ENCODE measurements around the gene DENND4B.
"Not testable (repeated sequence)": the region's sequence is repeated elsewhere in the genome, so short reads cannot be mapped to it uniquely, and the experiment has no call there.

DENND4B gene

DNA sequence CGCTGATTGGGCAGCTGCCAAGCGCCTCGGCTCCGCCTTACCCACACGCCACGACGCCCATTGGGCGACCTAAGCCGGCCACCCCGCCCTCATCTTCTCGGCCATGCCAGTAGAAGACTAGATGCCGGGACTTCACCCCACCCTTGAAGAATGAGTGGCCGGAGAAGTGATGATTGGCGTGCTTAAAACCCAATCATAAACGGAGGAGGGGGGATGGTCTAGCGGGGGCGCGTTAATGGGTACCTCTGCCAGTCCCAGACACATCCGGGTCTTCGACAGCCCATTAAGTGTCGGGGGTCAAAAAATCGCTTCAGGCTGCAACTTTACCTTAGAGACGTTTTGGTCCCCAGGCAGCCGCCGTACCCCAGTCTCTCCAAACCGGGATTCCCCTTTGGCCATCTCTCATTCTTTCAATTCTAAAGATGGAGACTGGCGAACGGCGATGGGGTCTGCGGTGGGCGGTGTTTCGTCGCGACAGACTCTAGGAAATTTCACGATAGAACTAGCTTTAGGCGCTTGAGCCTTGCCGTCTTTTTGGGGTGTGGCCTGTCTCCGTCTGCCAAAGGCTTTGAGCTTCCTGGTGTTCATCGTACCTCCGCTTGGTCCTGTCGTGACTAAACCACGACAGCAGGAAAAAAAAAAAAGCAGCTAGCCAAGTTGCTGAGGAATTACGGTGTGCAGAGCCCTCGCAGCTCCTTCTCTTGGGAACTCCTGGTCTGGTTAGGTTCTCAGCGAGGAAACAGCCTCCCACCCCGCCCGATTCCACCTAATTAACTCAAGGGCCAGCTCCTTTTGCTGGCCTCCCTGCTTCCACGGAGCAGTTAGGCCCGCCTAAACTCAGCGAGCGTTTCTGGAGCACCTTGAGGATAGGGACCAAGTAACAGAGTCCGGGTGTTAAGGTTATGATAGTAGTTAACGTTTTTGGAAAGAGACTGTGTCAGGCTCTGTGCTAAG is 23.3 kb downstream of the DENND4B start, which contains the start of gene GATAD2B:
GATAD2B (minus strand) TSS at position 1 of the 954 bp plus-strand sequence. CDS start 94,625 bp downstream, outside the sequence.
- DNase-seq, result peak; percentile 100

DNA sequence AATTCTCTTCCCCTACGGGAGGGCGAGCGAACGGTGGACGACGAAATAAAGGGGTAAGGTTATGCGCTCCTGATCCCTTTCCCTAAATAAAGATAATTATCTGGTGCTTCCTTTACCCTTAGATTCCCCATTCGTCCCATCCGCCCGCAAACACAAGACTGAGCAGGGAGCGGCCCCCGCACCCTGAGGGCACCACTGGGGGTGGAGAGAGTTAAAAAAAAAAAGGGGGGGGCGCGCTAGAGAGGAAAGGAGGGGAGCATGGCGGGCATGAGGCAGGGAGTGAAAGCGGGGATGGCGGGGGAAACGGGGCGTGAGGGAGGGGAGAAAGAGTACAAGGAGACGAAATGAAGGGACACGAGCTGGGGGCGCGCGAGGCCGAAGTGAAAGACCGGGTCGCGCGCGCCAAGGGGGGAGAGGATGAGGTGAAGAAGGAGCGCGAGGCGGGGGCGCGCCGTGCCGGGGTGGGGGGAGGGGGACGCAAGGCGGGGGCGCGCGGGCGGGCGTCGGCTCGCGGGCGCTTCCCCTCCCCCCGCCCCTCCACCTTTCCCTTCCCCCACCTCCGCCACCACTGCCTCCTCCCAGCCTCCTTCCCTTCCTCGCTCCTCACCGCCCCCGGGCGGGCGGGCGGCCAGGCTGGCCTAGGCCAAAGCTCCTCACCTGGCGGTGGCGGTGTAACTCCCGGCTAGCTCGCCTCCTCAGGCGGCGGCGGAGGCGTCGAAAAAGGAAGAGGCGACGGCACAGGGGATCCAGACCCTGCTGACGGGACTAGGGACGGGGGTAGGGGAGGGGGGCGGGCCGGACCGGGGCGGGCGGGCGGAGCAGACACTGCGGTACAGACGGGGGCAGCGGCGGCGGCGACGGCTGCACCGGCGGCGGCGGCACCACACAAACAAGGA is 24.2 kb downstream of the DENND4B start:
- no peak for DNase-seq

DNA sequence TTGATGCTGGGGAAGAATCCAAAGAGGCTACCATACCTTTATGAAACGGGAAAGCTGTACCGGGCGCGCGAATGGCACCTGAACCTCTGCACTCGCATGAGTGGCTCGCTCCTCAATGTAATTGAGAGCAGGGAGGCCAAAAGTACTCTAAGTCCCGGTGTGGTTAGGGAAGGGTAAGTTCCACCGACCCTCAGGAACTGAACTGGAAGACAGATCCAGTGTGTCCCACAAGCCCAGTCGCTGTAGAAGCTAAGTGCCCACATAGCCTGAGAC is 24.8 kb downstream of the DENND4B start:
- DNase-seq, result no peak

DNA sequence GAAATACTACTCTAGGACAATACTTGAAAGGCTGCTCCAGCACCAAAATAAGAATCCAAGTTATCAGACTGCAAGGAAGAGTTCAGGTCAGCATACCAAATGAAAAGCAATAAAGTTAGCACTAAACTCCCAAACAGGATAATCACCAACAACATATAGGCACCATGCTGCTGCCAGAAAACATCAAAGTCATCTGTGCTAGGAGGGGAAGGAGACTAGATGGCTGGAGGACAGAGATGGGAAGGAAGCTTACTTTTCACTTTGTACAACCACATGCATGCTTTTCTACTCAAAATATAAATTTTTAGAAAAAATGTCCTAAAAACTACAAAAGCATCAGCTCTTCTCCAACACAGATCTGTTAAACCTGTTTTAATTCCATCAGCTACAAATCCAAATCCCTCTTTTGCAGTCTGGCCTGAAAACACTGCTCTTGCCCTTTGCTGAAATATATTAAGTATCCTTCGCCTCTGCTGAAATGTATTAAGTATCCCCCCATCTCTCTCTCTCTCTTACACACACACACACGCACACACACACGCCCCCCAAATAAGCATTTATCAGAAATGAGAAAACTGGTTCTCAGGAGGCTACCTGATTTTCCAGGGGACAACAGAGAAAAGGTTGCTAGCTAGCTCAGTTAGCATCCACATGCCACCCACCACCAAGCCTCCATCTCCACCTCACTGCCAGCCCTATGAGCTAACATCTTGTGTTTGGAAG is 25.3 kb downstream of the DENND4B start:
- DNase-seq, result no peak

DNA sequence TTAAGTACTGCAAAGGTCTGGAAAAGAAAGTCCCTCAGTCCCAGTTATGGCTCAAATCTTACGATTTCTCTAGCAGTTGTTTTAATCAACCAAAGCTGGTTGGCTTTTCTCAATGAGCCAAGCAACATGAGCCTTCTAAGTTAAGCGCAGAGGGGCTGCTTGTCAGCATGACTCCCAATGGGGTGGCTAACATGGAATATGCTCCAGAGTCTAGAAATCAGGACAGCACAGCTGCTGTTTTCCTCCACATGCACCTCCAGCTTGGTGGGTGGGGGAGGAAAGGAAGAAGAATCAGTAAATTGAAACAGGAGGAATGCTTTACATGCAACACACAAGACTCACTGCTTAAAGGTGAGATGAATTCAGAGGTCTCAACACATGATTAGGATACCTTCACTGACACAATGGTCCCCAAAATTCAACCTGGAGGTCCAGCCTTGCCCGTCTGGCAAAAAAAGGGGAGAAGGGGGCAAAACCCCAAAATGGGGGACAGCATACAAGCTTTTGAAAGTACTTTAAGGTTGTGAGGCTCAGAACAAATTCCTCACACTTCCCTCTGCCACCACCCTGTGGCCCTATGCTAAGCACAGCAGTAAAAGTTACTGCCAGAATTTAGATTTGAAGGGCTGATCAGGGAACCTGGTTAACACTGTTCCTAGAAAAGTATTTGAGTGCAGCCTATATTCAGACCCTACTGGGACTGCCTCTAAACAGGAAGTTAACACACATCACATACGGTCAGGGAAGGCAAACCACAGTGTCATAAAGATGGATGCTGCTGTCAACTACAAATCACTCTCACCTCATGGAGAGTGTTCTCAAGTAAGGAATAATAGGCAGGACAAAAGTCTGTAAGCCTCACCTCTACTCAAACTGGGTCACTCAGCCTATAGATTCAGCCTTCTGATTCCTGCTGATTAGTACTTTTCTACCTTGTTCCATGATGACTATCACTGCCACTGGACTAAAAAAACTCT is 26.4 kb downstream of the DENND4B start:
- peak; percentile 11 to 36 for DNase-seq

DNA sequence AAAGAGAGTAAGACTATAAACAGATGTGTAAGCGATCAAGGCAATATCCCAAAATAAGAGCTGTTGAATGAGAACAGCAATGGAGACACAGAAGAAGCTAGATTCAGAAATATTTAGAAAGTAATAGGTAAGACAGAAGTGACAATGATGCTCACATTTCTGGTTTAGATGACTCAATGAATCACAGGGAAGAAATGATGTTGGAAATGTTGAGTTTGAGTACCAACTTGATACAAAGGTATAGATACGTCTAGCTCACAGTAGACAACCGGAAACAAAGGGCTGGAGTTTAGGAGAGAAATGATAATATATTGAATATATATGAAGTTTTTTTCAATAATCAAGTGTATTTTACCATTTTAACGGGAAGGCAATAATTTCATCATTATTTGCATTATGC is 30.2 kb downstream of the DENND4B start:
- DNase-seq, result no peak

DNA sequence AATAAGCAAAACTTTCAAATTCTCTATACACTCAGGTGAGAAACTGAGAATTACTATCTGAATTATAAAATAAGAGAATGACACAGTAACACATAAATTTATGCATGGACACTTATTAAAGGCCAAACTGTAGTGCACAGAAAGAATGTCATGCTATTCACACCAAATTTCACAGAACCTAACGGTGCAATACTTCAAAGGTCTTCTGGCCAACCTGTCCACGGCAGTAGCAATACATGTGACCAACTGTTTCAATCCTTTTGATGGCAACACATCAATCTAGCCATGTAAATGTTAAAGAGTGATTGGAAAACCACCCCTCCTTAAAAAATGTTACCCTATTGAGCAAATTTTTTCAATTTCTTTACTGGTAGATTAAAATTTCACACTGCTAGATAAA is 34.2 kb downstream of the DENND4B start:
- DNase-seq, result no peak

DNA sequence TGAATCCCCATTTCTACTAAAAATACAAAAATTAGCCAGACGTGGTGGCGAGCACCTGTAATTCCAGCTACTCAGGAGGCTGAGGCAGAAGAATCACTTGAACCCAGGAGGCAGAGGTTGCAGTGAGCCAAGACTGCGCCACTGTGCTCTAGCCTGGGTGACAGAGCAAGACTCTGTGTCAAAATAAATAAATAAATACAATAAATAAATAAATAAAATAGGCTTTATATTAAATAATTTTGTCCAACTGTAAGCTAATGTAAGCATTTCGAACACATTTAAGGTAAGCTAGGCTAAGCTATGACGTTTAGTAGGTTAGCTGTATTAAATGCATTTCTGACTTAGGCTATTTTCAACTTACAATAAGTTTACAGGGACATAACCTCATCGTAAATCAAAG is 36.0 kb downstream of the DENND4B start:
- not testable (repeated sequence) for DNase-seq

DNA sequence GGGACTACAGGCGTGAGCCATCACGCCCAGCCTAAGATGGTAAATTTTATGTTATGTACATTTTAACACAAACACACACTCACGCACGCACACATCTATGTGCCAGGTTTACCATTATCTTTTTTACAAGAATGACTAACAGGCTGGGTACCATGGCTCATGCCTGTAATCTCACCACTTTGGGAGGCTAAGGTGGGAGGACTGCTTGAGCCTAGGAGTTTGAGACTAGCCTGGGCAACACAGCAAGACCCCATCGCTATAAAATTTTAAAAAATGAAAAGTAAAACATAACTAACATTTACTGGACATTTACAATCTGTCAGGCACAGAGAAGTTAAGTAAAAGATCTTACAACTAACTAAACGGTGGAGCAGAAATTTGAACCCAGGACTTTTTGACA is 38.4 kb downstream of the DENND4B start:
- DNase-seq, result no peak

DNA sequence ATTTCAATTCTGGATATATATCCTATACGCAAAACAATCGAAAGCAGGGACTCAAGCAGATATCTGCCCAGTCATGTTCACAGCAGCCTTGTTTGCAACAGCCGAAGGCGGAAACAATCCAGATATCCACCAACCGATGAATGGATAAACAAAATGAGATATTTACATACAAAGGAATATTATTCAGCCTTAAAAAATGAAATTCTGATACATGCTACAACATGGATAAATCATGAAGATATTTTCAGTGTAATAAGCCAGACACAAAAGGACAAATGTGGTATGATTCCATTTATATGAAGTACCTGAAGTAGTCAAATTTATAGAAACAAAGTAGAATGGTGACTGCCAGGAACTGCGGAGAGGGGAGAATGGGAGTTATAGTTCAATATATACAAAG is 39.4 kb downstream of the DENND4B start:
- no peak for DNase-seq

DNA sequence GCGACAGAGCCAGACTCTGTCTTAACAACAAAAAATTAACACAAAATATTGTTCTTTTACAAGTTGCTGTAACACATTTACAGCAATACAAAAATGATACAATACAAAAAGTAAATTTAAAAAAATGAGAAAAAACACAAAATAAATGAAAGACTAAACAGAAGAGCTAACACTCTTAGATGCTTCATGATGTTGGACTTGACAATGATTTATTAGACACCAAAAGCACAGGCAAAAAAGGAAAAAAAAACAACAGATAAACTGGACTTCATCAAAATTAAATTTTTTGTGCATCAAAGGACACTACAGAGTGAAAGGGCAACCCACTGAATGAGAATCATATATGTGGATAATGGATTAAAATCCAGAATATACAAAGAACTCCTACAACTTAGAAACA is 40.1 kb downstream of the DENND4B start:
- DNase-seq, result no peak

DNA sequence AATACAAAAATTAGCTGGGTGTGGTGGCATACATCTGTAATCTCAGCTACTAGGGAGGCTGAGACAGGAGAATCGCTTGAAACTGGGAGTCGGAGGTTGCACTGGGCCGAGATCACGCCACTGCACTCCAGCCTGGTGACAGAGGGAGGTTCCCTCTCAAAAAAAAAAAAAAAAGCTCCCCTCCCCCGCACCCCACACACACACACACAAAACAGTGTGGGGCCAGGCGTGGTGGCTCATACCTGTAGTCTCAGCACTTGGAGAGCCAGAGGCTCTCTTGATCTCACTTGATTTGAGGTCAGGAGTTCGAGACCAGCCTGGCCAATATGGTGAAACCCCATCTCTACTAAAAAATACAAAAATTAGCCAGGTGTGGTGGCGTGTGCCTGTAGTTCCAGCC is 40.6 kb downstream of the DENND4B start:
- DNase-seq, result not testable (repeated sequence)

DNA sequence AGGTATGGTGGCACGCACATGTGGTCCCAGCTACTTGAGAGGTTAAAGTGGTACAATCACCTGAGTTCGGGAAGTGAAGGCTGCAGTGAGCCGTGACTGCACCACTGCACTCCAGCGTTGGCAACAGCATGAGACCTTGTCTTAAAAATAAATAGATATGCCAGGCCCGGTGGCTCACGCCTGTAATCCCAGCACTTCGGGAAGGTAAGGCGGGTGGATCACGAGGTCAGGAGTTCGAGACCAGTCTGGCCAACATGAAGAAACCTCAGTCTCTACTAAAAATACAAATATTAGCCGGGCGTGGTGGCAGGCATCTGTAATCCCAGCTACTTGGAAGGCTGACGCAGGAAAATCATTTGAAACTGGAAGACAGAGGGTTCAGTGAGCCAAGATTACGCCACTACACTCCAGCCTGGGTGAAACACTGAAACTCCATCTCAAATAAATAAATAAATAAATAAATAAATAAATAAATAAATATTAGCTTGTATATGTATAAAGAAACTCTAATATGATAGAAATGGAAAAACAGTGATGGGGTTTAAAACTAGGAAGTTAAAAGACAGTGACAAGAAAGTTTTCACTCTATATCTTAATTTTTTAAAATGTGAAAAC is 42.6 kb downstream of the DENND4B start:
- DNase-seq, result no peak

DNA sequence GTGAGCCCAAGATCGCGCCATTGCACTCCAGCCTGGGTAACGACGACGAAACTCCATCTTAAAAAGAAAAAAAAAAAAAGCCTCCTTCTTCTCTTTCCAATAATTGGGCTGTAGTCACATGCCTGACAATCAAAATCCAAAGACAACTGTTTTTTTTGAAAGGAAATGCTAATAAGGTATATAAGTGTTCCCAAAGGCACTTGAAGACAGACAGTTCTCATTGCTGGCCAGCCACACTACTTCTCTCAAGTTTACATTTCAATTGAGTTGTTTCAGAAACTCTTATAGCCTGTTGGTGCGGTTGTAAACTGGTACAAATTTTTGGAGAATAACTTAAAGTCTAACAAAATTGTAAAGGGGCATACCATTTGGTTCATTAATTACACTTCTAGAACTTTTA is 47.0 kb downstream of the DENND4B start:
- no peak for DNase-seq

DNA sequence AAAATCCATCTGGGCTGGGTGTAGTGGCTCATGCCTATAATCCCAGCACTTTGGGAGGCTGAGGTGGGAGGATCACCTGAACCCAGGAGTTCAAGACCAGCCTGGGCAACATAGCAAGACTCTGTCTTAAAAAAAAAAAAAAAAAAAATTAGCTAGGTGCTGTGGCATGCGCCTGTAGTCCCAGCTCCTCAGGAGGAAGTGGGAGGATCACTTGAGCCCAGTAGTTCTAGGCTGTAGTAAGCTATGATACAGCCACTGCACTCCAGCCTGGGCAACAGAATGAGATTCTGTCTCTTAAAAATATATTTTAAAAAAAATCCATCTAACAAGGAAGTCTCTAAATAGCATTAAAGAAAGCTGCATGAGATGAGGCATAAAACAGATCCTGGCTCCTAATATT is 50.7 kb downstream of the DENND4B start:
- not testable (repeated sequence) for DNase-seq

DNA sequence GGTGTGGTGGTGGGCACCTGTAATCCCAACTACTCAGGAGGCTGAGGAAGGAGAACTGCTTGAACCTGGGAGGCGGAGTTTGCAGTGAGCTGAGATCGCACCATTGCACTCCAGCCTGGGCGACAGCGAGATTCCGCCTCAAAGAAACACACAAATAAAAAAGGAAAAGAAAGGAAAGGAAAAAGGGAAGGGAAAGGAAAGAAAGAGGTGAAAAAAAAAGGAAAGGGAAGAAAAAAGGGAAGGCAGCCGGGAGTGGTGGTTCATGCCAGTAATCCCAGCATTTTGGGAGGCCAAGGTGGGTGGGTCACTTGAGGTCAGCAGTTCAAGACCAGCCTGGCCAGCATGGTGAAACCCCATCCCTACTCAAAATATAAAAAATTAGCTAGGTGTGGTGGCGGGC is 55.5 kb downstream of the DENND4B start:
- DNase-seq, result not testable (repeated sequence)

DNA sequence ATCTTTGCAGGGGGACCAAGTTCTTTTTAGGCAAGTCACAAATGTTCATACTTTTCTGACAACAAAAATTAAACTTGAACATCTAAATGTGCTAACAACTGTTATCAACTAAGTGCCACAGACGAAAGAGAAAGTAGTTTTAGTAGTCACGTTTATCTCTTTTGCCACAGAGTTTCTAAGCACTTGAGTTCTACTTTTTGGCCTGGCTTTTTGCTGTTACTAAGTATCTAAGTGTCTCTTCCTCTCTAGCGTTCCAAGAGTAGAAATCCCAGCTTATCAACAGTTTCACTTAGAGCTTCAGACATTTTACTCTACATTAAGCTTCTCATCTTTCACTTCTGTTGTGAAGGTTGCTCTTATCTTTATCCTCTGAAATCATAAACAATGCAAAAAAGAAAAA is 58.0 kb downstream of the DENND4B start:
- peak; percentile 28 to 45 for DNase-seq

DNA sequence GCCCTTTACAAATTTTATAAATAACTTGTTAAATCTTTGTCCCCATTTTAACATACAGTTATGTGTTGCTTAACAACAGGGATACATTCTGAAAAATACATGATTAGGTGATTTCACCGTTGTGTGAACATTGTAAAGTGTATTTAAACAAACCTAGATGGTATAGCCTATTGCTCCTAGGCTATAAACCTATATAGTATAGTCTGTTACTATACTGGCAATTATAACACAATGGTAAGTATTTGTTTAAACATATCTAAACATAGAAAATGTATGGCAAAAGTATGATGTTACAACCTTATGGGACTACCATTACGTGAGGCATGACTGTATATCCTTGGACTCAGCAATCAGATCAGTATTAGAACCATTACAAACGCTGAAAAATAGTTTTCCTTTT is 60.4 kb downstream of the DENND4B start:
- no peak for DNase-seq

DNA sequence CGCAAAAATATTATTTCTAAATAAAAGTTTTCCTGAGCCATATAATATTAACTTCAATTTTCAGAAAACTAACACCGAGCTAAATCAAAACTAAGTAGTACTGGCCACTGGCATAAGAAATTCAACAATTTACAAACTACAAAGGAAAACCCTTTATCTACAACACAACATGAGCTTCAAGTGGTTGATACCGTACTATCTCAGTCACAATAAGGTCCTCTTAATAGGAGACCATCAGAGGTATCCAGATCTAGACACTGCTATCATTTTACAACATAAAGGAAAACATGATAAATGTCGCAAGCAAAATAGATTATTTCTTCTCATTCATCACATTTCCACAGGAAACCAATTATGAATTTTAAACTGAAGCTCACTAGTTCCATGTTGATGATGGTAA is 63.3 kb downstream of the DENND4B start:
- no peak for DNase-seq

DNA sequence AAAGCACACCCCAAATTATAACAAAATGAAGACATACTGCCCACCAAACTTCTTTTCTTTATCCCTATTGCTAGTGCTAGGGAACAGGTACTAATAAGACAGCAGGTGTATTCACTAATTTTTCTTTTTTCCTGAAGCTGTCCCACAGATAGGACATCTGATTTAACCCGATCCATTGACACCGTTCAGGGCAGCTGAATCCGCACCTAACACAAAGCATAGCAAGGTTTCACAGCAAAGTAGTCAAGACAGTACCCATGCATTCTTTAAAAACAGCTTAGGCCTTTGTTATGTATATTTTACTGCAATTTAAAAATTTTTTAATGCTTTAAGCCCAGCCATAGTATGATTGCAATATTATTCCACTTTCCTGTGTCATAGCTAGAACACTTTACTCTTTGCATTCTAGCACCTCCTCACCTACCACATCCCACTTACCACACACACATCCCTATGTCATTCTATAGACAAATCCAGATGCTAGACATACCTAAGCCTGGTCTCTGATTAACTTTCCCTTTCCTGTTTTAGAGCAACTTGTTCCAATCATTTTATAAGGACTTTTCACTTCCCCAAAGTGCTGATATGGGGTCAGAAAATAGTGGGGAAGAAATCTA is 64.1 kb downstream of the DENND4B start:
- DNase-seq, result peak in 1 of 2 donors; percentile 22

DNA sequence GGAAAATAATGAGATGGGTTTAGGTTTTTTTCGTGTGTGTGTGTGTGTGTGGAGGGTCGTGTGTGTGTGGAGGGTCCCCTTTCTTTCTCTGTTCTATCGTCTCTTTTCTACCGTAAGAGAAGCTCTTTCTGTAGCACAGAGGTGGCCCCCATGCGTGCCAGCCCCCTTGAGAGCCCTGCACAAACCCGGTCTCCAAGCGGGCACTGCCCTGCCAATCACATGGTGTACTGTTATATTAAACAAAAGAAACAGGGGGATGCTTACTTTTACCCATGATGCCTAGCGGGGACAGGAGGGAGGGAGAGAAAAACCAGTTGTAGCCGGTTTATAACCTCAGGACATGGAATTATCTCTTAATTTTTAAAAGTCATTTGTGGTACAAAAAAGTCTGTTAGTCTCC is 64.8 kb downstream of the DENND4B start:
- DNase-seq, result no peak

All from inflammatory macrophage treated with lipopolysaccharide for 1 hour (primary cell).